HepG2 (cell line): Measurements from ENCODE around the gene COLGALT1. TPM values are rescaled to one million over a fixed set of nuclear protein-coding genes. Genes with fewer than 3 reads are reported as not detected.

Source experiments
- RCOR2 ChIP-seq: IDR thresholded peaks from 2 replicates; pipeline ENCODE4 v1.6.1; 2016; ENCODE audit warnings: missing biosample characterization, missing genetic modification reagents
- RXRA ChIP-seq: sonication (generic); formaldehyde crosslinking; IDR thresholded peaks from 2 replicates; pipeline ENCODE4 v1.5.1; 2020; ENCODE audit warnings: missing genetic modification reagents
- SP1 ChIP-seq, 2 experiments: fragments of 450-650 bp in 1 of 2; sonication (generic) in 1 of 2; formaldehyde crosslinking in 1 of 2; IDR thresholded peaks; 2 replicates each; pipeline versions ENCODE4 v1.4.0 to v1.6.1; 2016 to 2020; ENCODE audit warnings: missing genetic modification reagents in 1 of 2
- ZBTB42 ChIP-seq: sonication (generic); formaldehyde crosslinking; IDR thresholded peaks from 2 replicates; pipeline ENCODE4 v1.5.0; 2020; ENCODE audit warnings: mild to moderate bottlenecking, missing genetic modification reagents
- ZBTB49 ChIP-seq: sonication (generic); formaldehyde crosslinking; IDR thresholded peaks from 2 replicates; pipeline ENCODE4 v1.4.0; 2020; ENCODE audit warnings: missing genetic modification reagents, borderline replicate concordance
- ZNF160 ChIP-seq: sonication (generic); formaldehyde crosslinking; IDR thresholded peaks from 2 replicates; pipeline ENCODE4 v1.8.0; 2022; ENCODE audit warnings: mild to moderate bottlenecking, inconsistent platforms, missing genetic modification reagents
- ZNF275 ChIP-seq: sonication (generic); formaldehyde crosslinking; IDR thresholded peaks from 2 replicates; pipeline ENCODE4 v1.8.0; 2022; ENCODE audit warnings: missing genetic modification reagents, mild to moderate bottlenecking, inconsistent platforms, borderline replicate concordance
- ZNF761 ChIP-seq: sonication (generic); formaldehyde crosslinking; conservative IDR thresholded peaks from 2 replicates; pipeline ENCODE4 v1.4.0; 2020; ENCODE audit warnings: mild to moderate bottlenecking, missing genetic modification reagents
- ZNF780A ChIP-seq: sonication (generic); formaldehyde crosslinking; IDR thresholded peaks from 2 replicates; pipeline ENCODE4 v1.8.0; 2022; ENCODE audit warnings: mild to moderate bottlenecking, missing genetic modification reagents, moderate library complexity
- polyA plus RNA-seq, 8 experiments: library from polyadenylated mRNA; depleted of rRNA in 3 of 8; stranded (reverse) in 7 of 8; unstranded in 1 of 8; fragments of >200 nt; fragmentation: Illumina TruSeq in 4 of 8; extraction: Trizol in 4 of 8; gene quantifications; 2 replicates each; pipeline versions ENCODE4 v1.2.1 to v1.2.3, GENCODE V29; 2011 to 2016; ENCODE audit warnings: low read depth in 4 of 8, missing spikeins in 1 of 8, mixed read lengths in 1 of 8; ENCODE audit not compliant: insufficient read depth in 1 of 8
- total RNA-seq, 5 experiments: library from RNA; depleted of rRNA; stranded (reverse); fragments of >200 nt; fragmentation: Illumina TruSeq; extraction: Trizol; gene quantifications; 2 replicates each; pipeline ENCODE4 v1.2.3, GENCODE V29; 2016; ENCODE audit warnings: low read depth in 1 of 5
- TF ChIP-seq, protein P1 (sequence below), 2 experiments: IDR thresholded peaks; 2 replicates each; pipeline ENCODE4 v1.6.1; 2011 to 2012; ENCODE audit warnings: low read length in 2 of 2, borderline replicate concordance in 1 of 2, low read depth in 1 of 2, mild to moderate bottlenecking in 1 of 2, moderate library complexity in 1 of 2
- TF ChIP-seq, protein P2 (sequence below): sonication (generic); formaldehyde crosslinking; IDR thresholded peaks from 2 replicates; pipeline ENCODE4 v1.8.1; 2023; ENCODE audit warnings: missing genetic modification reagents, mild to moderate bottlenecking, borderline replicate concordance
- TF ChIP-seq, protein P3 (sequence below): sonication (generic); formaldehyde crosslinking; conservative IDR thresholded peaks from 2 replicates; pipeline ENCODE4 v1.4.0; 2020; ENCODE audit warnings: missing genetic modification reagents
- TF ChIP-seq, protein P4 (sequence below): sonication (generic); formaldehyde crosslinking; IDR thresholded peaks from 2 replicates; pipeline ENCODE4 v1.5.0; 2020; ENCODE audit warnings: missing genetic modification reagents

COLGALT1 gene
- total and polyA plus RNA-seq, 2 of the 13 experiments (the other 11 are each of a cell fraction or from before 2014, with no cell fraction given): 58.0 to 211 TPM

DNA sequence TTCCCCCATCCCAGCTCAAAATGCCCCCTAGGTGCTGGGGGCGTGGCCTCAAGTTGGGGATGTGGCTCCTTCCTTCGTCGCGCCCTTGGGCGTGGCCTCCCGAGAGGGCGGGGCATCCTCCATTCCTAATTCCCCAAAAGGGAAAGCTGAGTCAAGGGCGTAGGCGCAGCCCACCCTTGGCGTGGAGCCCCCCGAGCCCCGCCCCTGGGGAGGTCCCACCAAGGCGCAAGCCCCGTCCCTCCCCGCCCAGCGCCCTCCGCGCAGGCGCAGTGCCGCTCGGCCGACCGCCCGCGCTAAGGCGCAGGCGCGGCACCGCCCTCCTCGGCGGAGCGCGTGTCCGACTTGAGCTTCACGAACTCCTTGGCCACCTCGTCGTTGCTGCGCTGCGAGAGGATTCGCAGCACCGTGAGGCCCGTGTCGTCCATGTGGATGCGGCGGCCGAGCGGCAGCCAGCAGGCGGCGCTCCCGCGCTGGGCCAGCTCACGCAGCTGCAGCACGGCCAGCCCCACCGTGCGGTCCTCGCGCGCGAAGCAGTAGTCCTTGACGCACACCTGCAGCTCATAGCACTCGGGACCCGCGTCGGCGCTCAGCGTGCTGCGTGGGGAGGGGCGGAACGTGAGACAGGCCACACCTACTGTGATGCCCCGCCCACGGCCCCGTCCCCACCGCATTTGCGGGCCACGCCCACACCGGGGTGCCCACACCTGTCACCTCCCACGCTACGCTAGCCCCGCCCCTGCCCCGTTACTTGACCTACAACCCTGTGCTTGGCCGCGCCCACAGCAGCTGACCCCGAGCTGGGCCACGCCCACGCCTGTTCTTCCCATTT, 50.5 kb downstream of the COLGALT1 start (continued):
- TF ChIP-seq ZBTB49: peak; percentile 82; the same call in 1 of the 2 replicates
- peak; percentile 97 for TF ChIP-seq ZNF160 (CRISPR knock-in tag)
- no peak for TF ChIP-seq RCOR2 (CRISPR knock-in tag)
- peak; percentile 98 for TF ChIP-seq ZBTB42 (CRISPR knock-in tag)
- TF ChIP-seq, protein P1, sequence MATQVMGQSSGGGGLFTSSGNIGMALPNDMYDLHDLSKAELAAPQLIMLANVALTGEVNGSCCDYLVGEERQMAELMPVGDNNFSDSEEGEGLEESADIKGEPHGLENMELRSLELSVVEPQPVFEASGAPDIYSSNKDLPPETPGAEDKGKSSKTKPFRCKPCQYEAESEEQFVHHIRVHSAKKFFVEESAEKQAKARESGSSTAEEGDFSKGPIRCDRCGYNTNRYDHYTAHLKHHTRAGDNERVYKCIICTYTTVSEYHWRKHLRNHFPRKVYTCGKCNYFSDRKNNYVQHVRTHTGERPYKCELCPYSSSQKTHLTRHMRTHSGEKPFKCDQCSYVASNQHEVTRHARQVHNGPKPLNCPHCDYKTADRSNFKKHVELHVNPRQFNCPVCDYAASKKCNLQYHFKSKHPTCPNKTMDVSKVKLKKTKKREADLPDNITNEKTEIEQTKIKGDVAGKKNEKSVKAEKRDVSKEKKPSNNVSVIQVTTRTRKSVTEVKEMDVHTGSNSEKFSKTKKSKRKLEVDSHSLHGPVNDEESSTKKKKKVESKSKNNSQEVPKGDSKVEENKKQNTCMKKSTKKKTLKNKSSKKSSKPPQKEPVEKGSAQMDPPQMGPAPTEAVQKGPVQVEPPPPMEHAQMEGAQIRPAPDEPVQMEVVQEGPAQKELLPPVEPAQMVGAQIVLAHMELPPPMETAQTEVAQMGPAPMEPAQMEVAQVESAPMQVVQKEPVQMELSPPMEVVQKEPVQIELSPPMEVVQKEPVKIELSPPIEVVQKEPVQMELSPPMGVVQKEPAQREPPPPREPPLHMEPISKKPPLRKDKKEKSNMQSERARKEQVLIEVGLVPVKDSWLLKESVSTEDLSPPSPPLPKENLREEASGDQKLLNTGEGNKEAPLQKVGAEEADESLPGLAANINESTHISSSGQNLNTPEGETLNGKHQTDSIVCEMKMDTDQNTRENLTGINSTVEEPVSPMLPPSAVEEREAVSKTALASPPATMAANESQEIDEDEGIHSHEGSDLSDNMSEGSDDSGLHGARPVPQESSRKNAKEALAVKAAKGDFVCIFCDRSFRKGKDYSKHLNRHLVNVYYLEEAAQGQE (IDR thresholded peaks at IDR 0.05; ENCODE audit: borderline replicate concordance in 1 of 2, low read depth in 1 of 2, low read length in 2 of 2): no peak
- no peak for TF ChIP-seq SP1 (IDR thresholded peaks at IDR 0.05)
- peak; percentile 90 for TF ChIP-seq SP1 (CRISPR knock-in tag; IDR thresholded peaks at IDR 0.05)
- no peak; the same call in 1 of the 2 replicates for TF ChIP-seq RXRA (CRISPR knock-in tag)
- TF ChIP-seq ZNF275 (CRISPR knock-in tag): peak; percentile 98
- TF ChIP-seq, protein P2, sequence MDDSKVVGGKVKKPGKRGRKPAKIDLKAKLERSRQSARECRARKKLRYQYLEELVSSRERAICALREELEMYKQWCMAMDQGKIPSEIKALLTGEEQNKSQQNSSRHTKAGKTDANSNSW (CRISPR knock-in tag): peak; percentile 99
- peak; percentile 95 for TF ChIP-seq ZNF780A (CRISPR knock-in tag)
- TF ChIP-seq ZNF761 (CRISPR knock-in tag): peak; percentile 98
- TF ChIP-seq, protein P3, sequence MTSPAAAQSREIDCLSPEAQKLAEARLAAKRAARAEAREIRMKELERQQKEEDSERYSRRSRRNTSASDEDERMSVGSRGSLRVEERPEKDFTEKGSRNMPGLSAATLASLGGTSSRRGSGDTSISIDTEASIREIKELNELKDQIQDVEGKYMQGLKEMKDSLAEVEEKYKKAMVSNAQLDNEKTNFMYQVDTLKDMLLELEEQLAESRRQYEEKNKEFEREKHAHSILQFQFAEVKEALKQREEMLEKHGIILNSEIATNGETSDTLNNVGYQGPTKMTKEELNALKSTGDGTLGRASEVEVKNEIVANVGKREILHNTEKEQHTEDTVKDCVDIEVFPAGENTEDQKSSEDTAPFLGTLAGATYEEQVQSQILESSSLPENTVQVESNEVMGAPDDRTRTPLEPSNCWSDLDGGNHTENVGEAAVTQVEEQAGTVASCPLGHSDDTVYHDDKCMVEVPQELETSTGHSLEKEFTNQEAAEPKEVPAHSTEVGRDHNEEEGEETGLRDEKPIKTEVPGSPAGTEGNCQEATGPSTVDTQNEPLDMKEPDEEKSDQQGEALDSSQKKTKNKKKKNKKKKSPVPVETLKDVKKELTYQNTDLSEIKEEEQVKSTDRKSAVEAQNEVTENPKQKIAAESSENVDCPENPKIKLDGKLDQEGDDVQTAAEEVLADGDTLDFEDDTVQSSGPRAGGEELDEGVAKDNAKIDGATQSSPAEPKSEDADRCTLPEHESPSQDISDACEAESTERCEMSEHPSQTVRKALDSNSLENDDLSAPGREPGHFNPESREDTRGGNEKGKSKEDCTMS: 0 out of 2 replicates have a peak, but pooled peaks have one; percentile 45
- TF ChIP-seq, protein P4, sequence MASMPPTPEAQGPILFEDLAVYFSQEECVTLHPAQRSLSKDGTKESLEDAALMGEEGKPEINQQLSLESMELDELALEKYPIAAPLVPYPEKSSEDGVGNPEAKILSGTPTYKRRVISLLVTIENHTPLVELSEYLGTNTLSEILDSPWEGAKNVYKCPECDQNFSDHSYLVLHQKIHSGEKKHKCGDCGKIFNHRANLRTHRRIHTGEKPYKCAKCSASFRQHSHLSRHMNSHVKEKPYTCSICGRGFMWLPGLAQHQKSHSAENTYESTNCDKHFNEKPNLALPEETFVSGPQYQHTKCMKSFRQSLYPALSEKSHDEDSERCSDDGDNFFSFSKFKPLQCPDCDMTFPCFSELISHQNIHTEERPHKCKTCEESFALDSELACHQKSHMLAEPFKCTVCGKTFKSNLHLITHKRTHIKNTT (CRISPR knock-in tag): no peak
